ENCODE measurements around the gene PLA2G5.

DNA sequence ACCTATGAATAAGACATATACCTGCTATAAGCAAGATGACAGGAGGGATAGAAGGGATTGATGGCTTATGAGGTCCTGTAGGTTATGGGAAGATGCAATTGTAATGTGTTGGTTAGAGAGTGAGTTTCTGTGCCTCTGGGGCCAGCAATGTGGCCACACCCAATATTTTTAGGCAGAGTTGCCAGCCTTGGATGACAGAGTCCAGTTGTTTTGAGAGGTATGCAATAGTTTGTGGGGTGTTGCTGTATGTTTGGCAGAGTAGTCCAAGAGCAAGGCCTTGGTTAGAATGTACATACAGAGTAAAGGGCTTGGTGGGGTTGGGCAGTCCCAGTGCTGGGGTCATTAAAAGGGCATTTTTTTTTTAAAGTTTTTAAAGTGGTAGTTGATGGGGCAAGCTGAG lies 36.6 kb upstream of the PLA2G5 start:
- TF ChIP-seq, protein P1, sequence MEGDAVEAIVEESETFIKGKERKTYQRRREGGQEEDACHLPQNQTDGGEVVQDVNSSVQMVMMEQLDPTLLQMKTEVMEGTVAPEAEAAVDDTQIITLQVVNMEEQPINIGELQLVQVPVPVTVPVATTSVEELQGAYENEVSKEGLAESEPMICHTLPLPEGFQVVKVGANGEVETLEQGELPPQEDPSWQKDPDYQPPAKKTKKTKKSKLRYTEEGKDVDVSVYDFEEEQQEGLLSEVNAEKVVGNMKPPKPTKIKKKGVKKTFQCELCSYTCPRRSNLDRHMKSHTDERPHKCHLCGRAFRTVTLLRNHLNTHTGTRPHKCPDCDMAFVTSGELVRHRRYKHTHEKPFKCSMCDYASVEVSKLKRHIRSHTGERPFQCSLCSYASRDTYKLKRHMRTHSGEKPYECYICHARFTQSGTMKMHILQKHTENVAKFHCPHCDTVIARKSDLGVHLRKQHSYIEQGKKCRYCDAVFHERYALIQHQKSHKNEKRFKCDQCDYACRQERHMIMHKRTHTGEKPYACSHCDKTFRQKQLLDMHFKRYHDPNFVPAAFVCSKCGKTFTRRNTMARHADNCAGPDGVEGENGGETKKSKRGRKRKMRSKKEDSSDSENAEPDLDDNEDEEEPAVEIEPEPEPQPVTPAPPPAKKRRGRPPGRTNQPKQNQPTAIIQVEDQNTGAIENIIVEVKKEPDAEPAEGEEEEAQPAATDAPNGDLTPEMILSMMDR (IDR thresholded peaks at IDR 0.05): no peak
- TF ChIP-seq POLR2A (IDR thresholded peaks at IDR 0.05): no peak

Data from body of pancreas (tissue), 4 donors.